Measurements from ENCODE around the gene P2RY2. TPM values are rescaled to one million over a fixed set of nuclear protein-coding genes. Genes with fewer than 3 reads are reported as not detected.

P2RY2 gene
- total RNA-seq, 1 experiment from 2014 or later, result 2.9 TPM

- H3K4me1 ChIP-seq (ENCODE audit: control insufficient read depth in 1 of 2, insufficient read depth in 2 of 2, low read length in 2 of 2), result peaks cover 9 to 26% of the 10 kb centered on the region in 2 experiments
- no peak for ATAC-seq
- intact Hi-C loops (cut with micrococcal nuclease), result no loop called here
Measured at GRCh38 chr11:73260127-73260457, 42.0 kb downstream of the P2RY2 start.

More at GRCh38 chr11:73260127-73260457, 42.0 kb downstream of the P2RY2 start:
- Histone ChIP-seq H3K4me3 (replicated peaks in 1 of 2; ENCODE audit: low read depth in 1 of 2, low read length in 2 of 2) (no peak overlapping the region), H4K20me1 (ENCODE audit: insufficient read depth) (no peaks in the 10 kb centered on the region), H3K9ac (ENCODE audit: low read length) (no peak overlapping the region), H3K9me2 (ENCODE audit: insufficient read depth) (no peaks in the 10 kb centered on the region), H3K27me3 (ENCODE audit: insufficient read depth, low read length) (peaks cover 4% of the 10 kb centered on the region; the same call in 1 of the 2 replicates), H3K9me3 (ENCODE audit: control insufficient read depth in 1 of 2, insufficient read depth in 1 of 2, low read depth in 1 of 2, low read length in 2 of 2) (no peaks in the 10 kb centered on the region), H3K79me2 (ENCODE audit: insufficient read depth, low read length) (no peaks in the 10 kb centered on the region), H3K4me2 (ENCODE audit: low read length) (no peak overlapping the region), H2AFZ (ENCODE audit: low read depth, low read length, poor library complexity, severe bottlenecking) (no peak overlapping the region), H3K36me3 (ENCODE audit: control insufficient read depth in 1 of 2, insufficient read depth in 2 of 2, low read length in 2 of 2) (no peaks in the 10 kb centered on the region), H3K27ac (ENCODE audit: low read depth, low read length) (no peak overlapping the region)
- no TSS peak for BruUV-seq (replicated peaks)
- ChIA-PET RAD21 (ENCODE audit: low non-redundant PET in 1 of 2, low total read pairs in 2 of 2, uncharacterized antibody in 2 of 2, unreplicated experiment in 2 of 2) (no interaction called here), POLR2A (no interaction called here), CTCF (no interaction called here)
- no peak for TF ChIP-seq REST (IDR thresholded peaks at IDR 0.05; ENCODE audit: low read depth)
- TF ChIP-seq YY1 (IDR thresholded peaks at IDR 0.05; ENCODE audit: extremely low read depth, insufficient replicate concordance, low read depth, low read length), result no peak
- no peak for TF ChIP-seq POLR2A (IDR thresholded peaks at IDR 0.05; ENCODE audit: borderline replicate concordance, extremely low read depth, insufficient read depth, insufficient read length)
- no peak for TF ChIP-seq EZH2phosphoT487 (IDR thresholded peaks at IDR 0.05; ENCODE audit: borderline replicate concordance)
- no peak for TF ChIP-seq POLR2AphosphoS5 (IDR thresholded peaks at IDR 0.05; ENCODE audit: low read depth, low read length)
- TF ChIP-seq JUND (IDR thresholded peaks at IDR 0.05), result no peak
- no peak for DNase-seq (ENCODE audit: low read depth, low spot score)

Measured in HCT116 (cell line).